Loucy (cell line): ENCODE data around the gene ERVW-1.

ENCODE experiments used
- EZH2phosphoT487 ChIP-seq: fragments of 200-600 bp; IDR thresholded peaks from 2 replicates; pipeline ENCODE4 v1.6.1; 2018; ENCODE audit warnings: antibody characterized with exemption, mild to moderate bottlenecking, moderate library complexity, borderline replicate concordance
- TF ChIP-seq, protein P1 (sequence below): fragments of 200-600 bp; sonication (generic); conservative IDR thresholded peaks from 2 replicates; pipeline ENCODE4 v1.5.1; 2014; ENCODE audit warnings: mild to moderate bottlenecking, antibody characterized with exemption, low read length

- TF ChIP-seq, protein P1, sequence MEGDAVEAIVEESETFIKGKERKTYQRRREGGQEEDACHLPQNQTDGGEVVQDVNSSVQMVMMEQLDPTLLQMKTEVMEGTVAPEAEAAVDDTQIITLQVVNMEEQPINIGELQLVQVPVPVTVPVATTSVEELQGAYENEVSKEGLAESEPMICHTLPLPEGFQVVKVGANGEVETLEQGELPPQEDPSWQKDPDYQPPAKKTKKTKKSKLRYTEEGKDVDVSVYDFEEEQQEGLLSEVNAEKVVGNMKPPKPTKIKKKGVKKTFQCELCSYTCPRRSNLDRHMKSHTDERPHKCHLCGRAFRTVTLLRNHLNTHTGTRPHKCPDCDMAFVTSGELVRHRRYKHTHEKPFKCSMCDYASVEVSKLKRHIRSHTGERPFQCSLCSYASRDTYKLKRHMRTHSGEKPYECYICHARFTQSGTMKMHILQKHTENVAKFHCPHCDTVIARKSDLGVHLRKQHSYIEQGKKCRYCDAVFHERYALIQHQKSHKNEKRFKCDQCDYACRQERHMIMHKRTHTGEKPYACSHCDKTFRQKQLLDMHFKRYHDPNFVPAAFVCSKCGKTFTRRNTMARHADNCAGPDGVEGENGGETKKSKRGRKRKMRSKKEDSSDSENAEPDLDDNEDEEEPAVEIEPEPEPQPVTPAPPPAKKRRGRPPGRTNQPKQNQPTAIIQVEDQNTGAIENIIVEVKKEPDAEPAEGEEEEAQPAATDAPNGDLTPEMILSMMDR, result no peak
- TF ChIP-seq EZH2phosphoT487, result no peak
Observed at GRCh38 chr7:92487804-92488203, 10.1 kb upstream of the ERVW-1 start.
